Islet of Langerhans (tissue), 1 donor: ENCODE measurements around the gene HEMGN.
"Not testable (repeated sequence)": the region's sequence is repeated elsewhere in the genome, so short reads cannot be mapped to it uniquely, and the experiment has no call there.

Experiments
- FAIRE-seq: peaks from one replicate; lab custom pipeline; 2011; peaks lifted over from hg19 to GRCh38; lab: Jason Lieb, UNC

The HEMGN gene

DNA sequence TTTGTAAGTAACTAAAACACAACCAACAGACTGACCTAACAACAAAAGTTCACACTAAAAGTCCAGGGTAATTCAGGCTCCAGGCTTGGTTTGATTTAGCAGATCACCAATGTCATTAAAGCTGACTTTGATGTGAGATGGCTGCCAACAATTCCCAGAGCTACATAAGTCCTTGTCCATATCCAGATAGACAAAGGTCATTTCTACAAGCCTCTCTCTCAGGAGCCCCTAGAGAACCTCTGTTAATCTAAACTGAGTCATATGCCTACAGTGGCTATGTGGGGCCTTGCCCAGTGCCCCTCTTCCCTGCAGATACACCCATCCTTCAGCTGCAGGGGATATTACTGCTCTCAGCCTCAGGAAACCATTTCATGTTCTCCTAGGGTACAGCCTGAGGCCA is 26.9 kb upstream of the HEMGN start:
- no peak for FAIRE-seq

DNA sequence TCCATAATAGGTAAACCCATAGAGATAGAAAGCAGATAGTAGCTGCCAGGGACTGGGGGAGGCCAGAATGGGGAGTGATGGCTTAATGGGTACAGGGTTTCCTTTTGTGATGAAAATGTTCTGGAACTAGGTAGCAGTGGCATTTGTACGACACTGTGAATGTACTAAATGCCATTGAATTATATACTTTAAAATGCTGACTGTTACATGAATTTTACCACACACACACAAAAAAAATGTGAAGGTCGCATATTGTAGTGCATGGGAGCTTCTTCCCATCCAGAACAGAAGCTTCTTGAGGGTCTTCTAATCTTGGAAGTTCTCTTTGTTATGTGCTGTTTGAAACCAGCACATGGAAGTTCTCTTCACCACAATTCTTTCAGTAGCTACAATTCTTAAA is 25.3 kb upstream of the HEMGN start:
- no peak for FAIRE-seq

DNA sequence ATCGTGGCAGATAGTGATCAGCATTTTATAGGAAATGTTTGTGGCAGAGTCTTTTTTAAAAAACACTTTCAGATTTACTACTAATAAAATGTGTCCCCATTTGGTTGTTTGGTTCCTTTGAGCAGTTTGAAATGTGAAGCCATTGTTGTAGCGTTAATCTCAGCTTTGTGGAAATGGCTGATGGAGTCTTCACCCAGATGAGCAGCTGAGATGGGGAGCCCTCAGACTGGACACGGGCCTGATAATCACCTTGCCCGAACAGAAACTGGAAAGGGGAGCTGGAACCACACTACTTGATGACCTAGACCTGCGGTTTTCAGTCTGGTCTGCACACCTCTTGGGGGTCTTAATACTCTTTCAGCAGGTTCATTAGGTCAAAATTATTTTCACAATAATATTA is 24.6 kb upstream of the HEMGN start:
- no peak for FAIRE-seq

DNA sequence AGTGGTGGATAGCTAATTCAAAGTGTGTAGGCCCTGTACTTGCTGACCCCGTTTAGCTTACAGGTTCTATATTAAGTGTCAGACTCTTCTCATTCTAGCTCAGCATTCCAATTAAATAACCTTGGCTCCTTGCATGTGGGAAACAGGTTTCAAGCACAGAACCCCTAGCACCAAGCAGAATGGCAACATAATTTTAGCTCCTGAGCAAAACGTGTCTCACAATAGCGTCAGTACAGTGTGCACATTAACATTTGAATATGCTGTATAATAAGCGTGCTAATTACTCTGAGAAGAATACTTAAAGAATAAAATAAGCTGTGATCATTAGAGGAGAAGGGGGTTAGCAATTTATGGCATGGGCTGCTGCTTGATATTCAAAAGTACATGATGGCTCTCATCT is 24.2 kb upstream of the HEMGN start:
- FAIRE-seq, result no peak

DNA sequence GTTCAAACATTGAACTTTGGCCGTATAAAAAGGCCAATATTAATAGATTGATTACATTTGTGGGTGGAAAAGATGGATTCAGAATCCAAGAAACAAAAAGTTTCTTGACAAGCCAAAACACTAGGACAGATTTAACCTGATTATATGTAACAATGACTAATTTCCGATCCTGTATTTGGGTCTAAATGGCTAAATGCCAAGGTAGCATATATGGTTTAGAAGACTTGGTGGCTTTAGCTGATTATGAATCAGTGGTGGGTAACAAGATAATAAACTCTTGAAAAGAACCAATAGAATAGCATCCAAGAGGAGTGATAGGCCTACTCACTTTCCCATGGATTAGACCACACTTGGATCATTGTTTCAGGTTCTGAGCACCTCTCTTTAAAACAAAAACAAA is 23.4 kb upstream of the HEMGN start:
- no peak for FAIRE-seq

DNA sequence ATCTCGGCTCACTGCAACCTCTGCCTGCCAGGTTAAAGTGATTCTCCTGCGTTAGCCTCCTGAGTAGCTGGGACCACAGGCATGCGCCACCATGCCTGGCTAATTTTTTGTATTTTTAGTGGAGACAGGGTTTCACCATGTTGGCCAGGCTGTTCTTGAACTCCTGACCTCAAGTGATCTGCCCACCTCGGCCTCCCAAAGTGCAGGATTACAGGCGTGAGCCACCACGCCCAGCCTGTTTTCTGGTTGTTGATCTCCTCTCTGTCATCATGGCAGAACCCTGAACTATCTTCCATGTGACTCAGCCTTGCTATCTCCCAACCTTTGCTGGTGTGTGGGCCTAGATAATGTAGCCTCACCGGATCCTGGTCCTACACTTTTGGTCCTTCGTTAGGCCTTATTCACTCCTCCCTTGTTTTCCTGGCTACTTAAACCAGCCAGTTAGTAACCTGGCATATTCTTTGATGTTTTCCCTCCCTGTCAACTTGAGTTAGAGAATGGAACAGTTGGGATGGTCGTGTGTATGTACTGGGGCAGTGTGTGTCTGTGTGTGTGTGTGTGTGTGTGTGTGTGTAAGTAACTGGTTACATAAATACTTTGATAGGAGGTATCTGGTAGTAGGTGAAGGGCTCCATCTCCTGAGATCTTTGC is 22.8 kb upstream of the HEMGN start:
- FAIRE-seq, result not testable (repeated sequence)

GRCh38 chr9:97959585-97959984 is 21.6 kb upstream of the HEMGN start:
- no peak for FAIRE-seq

DNA sequence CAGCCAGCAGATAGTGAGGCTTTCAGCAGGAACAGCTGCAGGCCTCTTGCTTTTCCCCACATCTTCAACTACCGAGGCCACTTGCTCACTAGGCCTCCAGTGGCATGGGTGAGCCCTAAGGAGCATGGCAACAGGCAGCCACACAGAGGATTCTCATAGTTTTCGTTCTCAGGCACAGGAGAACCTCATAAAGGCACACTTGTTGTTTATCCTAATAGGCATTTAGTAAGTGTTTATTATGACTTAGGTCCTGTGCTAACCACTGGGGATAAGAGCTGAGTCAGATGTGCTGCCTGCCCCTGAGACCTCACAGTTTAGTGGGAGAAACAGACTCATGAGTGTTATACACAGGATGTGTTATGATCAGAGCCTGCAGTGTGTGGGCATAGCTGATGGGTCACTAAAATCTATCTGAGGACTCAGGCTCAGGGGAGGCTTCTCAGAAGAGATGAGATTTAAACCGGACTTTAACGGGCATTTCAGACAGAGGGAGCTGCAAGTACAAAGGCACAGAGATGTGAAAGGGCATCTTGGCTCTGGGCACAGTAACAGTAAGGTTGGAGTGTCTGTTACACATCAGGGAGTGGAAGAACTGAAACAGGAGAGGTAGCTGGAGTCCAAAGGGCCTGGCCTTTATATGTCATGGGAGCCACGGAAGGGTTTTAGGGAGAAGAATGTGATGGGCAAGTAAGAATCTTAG is 21.0 kb upstream of the HEMGN start:
- FAIRE-seq, result no peak

GRCh38 chr9:97956331-97956730 is 18.4 kb upstream of the HEMGN start:
- FAIRE-seq, result no peak

DNA sequence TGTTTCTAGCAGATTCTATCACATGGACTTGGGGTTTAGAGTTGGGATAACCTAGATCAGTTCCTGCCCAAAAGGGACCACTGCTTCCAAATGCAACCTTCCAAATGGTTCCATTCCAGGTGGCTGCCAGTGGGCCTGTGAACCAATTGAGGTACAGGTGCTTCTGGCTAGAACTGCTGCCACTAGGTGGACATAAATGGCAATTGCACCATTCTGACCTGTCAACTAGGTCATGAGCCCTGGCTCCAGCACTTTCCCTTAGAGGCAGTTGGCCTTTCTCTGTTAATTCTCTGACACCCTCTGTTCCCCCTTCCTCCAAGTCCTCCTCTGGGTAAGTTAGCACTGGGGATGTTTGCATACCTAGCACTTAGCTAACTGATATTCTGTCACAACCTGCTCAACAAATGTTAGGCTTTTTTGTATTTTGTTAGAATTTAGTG is 16.6 kb upstream of the HEMGN start:
- FAIRE-seq, result peak; percentile 75

DNA sequence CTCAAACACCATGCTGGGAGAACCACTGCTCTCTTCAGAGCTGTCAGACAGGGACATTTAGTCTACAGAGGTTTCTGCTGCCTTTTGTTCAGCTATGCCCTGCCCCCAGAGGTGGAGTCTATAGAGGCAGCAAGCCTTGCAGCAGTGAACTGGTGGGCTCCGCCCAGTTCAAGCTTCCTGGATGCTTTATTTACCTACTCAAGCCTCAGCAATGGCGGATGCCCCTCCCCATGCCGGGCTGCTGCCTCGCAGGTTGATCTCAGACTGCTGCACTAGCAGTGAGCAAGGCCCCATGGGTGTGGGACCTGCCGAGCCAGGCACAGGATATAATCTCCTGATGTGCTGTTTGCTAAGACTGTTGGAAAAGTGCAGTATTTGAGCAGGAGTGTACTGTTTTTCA is 12.9 kb upstream of the HEMGN start:
- not testable (repeated sequence) for FAIRE-seq

- not testable (repeated sequence) for FAIRE-seq
Measured at GRCh38 chr9:97947094-97947493, 9.1 kb upstream of the HEMGN start.

- not testable (repeated sequence) for FAIRE-seq
Measured at GRCh38 chr9:97945470-97945869, 7.5 kb upstream of the HEMGN start.

GRCh38 chr9:97944612-97945011 is 6.6 kb upstream of the HEMGN start:
- FAIRE-seq, result no peak

- FAIRE-seq, result no peak
Measured at GRCh38 chr9:97943308-97943855, 5.4 kb upstream of the HEMGN start.

DNA sequence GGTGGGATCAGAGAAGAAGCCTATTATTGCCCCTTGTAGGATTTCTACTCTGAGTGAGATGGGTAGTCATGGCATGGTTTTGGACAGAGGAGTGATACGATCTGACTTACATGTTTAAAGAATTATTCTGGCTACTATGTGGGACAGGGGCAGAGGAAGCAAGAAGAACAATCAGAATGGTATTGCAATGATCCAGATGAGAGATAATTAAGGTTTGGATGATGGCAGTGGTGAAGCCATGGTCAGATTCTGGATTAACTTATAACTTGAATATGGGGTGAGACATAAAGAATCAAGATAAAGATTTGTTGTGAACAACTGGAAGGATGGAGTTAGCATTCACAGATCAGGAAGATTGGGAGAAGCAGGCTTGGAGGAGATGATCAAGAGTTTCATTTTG is 3.4 kb upstream of the HEMGN start:
- FAIRE-seq, result no peak

- no peak for FAIRE-seq
Measured at GRCh38 chr9:97940741-97941140, 2.8 kb upstream of the HEMGN start.

DNA sequence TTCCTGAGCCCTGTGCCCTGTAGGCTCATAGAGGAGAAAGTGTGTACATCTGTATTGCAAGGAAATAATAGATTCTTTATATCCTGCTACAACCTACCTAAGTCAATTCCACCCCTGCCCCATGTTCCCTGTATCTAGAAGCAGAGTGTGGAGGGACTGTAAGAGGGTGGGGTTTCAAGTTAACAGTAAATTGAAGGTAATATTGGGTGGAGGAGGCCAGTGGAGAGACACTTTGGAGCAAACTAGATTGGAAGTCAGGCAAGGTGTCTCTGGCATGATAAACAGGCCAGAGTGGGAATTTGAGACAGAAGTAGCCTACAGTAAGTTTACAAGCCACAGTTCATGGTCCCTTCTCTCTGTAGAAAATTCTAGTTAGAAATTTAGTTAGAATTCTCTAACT is 2.3 kb upstream of the HEMGN start:
- FAIRE-seq, result no peak

DNA sequence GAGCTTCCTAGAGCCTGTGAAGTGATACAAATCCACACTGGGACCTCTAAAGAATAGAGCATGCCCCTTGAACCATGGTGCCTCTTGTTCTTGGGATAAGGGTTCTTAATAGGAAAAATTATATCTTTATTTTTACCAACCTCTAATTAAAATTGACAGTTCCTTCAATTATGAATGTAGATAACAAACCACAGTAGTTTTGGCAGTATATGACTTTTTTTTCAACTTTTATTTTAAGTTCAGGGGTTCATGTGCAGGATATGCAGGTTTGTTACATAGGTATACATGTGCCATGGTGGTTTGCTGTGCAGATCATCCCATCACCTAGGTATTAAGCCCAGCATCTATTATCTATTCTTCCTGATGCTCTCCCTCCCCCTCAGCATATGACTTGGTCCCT is 974 bp downstream of the HEMGN start:
- no peak for FAIRE-seq

DNA sequence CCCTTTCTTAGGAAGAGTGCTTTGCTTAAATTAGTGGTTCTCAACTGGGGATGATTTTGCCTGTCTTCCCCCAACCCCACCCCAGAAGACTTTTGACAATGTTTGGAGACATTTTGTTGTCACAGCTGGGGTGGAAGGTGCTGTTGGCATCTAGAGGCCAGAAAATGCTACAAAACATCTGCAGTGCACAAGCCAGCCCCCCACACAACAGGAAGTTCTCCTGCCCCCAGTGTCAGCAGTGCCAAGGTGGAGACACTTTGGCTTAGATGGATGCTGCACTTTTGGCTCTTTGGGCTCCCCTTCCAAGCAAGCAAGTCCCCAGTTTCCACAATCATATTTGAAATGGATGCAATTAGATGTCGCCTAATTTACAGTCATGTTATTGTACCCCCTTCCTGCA is 2.7 kb downstream of the HEMGN start:
- no peak for FAIRE-seq

DNA sequence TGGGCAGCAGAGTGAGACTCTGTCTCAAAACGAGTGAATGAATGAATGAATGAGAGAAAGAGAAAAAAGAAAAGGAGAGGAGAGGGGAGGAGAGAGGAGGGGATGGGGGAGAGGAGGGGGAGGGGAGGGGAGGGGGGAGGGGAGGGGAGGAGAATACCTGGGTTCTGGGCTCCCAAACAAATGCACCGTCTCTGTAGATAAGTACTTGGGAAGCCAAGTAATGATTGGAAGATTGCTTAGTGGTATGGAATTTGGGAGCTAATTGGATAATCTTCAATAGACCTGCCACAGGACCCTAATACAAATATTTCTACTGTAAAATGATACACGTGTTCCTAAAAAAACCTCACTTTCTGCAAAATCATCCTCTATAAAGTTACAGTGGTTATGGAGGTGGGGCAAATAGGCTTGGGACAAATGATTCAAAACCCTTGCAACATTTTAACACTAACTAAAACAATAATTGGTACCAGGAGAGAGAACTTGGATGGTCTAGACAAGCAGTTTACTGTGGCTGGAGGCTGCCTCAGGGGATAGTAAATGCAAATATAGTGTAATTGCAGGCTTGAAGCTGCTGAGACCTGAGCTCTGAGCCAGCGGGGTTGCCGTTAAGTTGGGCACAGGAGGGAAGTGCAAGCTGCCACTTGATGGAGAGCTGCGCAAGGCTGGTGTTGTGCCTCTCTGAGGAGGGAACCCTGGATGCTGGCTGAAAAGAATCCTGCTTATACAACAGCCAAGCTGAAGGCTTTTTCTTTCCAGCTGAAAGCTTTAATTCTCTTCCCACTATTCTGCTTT is 3.5 kb downstream of the HEMGN start:
- FAIRE-seq, result no peak

DNA sequence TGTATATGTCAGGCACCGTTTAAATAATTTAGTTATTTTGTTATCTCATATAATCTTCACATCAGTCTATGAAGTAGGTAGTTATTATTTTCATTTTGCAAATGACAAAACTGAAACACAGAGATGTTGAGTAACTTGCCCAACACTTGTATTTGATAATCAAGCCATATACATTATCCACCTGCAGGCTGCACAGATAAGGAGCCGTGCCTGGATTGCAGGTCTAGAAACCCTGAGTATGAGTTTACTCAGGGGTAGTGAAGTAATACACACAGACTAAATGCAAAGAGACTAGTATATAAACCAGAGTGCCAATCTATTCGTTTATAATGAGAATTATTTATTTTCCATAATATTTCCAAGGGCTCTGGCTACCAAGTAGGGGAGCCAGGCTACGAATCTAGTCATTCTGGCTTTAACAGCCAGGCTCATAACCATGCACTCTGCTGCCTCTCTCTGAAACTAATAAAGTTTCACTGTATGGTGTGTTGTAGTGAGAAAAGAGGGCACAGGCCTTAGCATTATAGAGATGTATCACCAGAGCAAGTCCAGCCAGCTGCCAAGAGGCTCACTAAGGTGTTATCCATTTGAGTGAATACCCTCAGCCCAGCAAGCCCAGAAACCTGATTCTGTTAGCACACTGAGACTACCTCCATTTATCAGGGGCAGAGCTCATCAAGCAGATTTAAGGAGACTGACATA is 4.5 kb downstream of the HEMGN start:
- FAIRE-seq, result no peak
